ENCODE data around the gene LIN37.

- TF ChIP-seq CTCF (IDR thresholded peaks at IDR 0.05) (no peak), POLR2A (IDR thresholded peaks at IDR 0.05; ENCODE audit: low read depth) (no peak), EP300 (IDR thresholded peaks at IDR 0.05) (no peak)
These were observed 48.5 kb downstream of the LIN37 start for GRCh38 chr19:35796645-35797542.

Data from esophagus muscularis mucosa (tissue), 4 donors.